Coronary artery (tissue), 2 donors: ENCODE data around the gene SMPD1.
"Not testable (repeated sequence)": the region's sequence is repeated elsewhere in the genome, so short reads cannot be mapped to it uniquely, and the experiment has no call there.

Experiments used
- DNase-seq: peaks from one replicate; pipeline ENCODE4 v3.0.0-alpha.2; 2017; ENCODE audit warnings: low spot score
- H3K27ac ChIP-seq, 2 donors: fragments of 200-600 bp; sonication (generic); one replicate each; pipeline ENCODE4 v1.5.1; 2016 to 2019
- H3K4me3 ChIP-seq: fragments of 200-600 bp; sonication (generic); 2 replicates; pipeline ENCODE4 v1.5.1; 2016; ENCODE audit warnings: mild to moderate bottlenecking, moderate library complexity
- CTCF ChIP-seq: fragments of 200-600 bp; sonication (generic); IDR thresholded peaks from one replicate; pipeline ENCODE4 v1.5.1; 2019; ENCODE audit warnings: antibody characterized with exemption

The SMPD1 gene

GRCh38 chr11:6388748-6389147 is 1.5 kb upstream of the SMPD1 start:
- TF ChIP-seq CTCF = no peak
- no peak overlapping the region for H3K4me3 ChIP-seq
- no peak for DNase-seq
- H3K27ac ChIP-seq = peak overlapping the region in 1 of 2 donors; percentile 92

- no peak for TF ChIP-seq CTCF
- DNase-seq = no peak
- Histone ChIP-seq H3K4me3 (peak overlapping the region; percentile 84), H3K27ac (peak overlapping the region; percentile 86 to 92)
These were observed 620 bp downstream of the SMPD1 start for GRCh38 chr11:6390718-6391469.

GRCh38 chr11:6391537-6392134 is 1.4 kb downstream of the SMPD1 start:
- H3K27ac ChIP-seq = no peak overlapping the region
- TF ChIP-seq CTCF = no peak
- H3K4me3 ChIP-seq = peak overlapping the region; percentile 84
- no peak for DNase-seq

GRCh38 chr11:6392251-6392650 is 2.0 kb downstream of the SMPD1 start:
- DNase-seq, H3K4me3 ChIP-seq, H3K27ac ChIP-seq: not testable (repeated sequence)

- no peak for DNase-seq
- Histone ChIP-seq H3K27ac (no peak overlapping the region), H3K4me3 (no peak overlapping the region)
- no peak for TF ChIP-seq CTCF
These were observed 3.9 kb downstream of the SMPD1 start for GRCh38 chr11:6393989-6394670.

GRCh38 chr11:6395470-6396060 is 5.3 kb downstream of the SMPD1 start:
- DNase-seq = no peak
- no peak for TF ChIP-seq CTCF
- Histone ChIP-seq H3K27ac (peak overlapping the region in 1 of 2 donors; percentile 2), H3K4me3 (no peak overlapping the region)

GRCh38 chr11:6397156-6397555 is 6.9 kb downstream of the SMPD1 start:
- no peak for TF ChIP-seq CTCF
- peak overlapping the region in 1 of 2 donors; percentile 70 for H3K27ac ChIP-seq
- DNase-seq = no peak
- no peak overlapping the region for H3K4me3 ChIP-seq
